ENCODE measurements around the gene DENND1A.
A peak's percentile ranks its signal among the peaks of the same experiment; 100 is the strongest.

The DENND1A gene

GRCh38 chr9:123420592-123421111 is 509.3 kb downstream of the DENND1A start:
- DNase-seq, result no peak

- DNase-seq, result no peak
Measured at GRCh38 chr9:123419721-123420591, 510.0 kb downstream of the DENND1A start.

- DNase-seq, result no peak
Measured at GRCh38 chr9:123419091-123419490, 510.8 kb downstream of the DENND1A start.

- no peak for DNase-seq
Measured at GRCh38 chr9:123418506-123418905, 511.4 kb downstream of the DENND1A start.

GRCh38 chr9:123418052-123418430 is 511.9 kb downstream of the DENND1A start:
- DNase-seq, result no peak

- no peak for DNase-seq
Measured at GRCh38 chr9:123417289-123418051, 512.5 kb downstream of the DENND1A start.

- no peak for DNase-seq
Measured at GRCh38 chr9:123416176-123416575, 513.8 kb downstream of the DENND1A start.

- no peak for DNase-seq
Measured at GRCh38 chr9:123414936-123415930, 514.7 kb downstream of the DENND1A start.

GRCh38 chr9:123414204-123414603 is 515.7 kb downstream of the DENND1A start:
- DNase-seq, result no peak

GRCh38 chr9:123412171-123412820 is 517.6 kb downstream of the DENND1A start:
- DNase-seq, result no peak

GRCh38 chr9:123411636-123412035 is 518.3 kb downstream of the DENND1A start:
- DNase-seq, result no peak

- no peak for DNase-seq
Measured at GRCh38 chr9:123411191-123411590, 518.7 kb downstream of the DENND1A start.

GRCh38 chr9:123410281-123410910 is 519.5 kb downstream of the DENND1A start:
- no peak for DNase-seq

- DNase-seq, result no peak
Measured at GRCh38 chr9:123408313-123409262, 521.3 kb downstream of the DENND1A start.

- no peak for DNase-seq
Measured at GRCh38 chr9:123407217-123407851, 522.6 kb downstream of the DENND1A start.

GRCh38 chr9:123406691-123407216 is 523.2 kb downstream of the DENND1A start:
- no peak for DNase-seq

GRCh38 chr9:123406016-123406415 is 523.9 kb downstream of the DENND1A start:
- DNase-seq, result no peak

- no peak for DNase-seq
Measured at GRCh38 chr9:123402981-123403509, 526.9 kb downstream of the DENND1A start.

- peak; percentile 6 to 22 for DNase-seq
Measured at GRCh38 chr9:123401879-123402513, 527.9 kb downstream of the DENND1A start.

Measured in AML-193 (cell line).